ENCODE measurements around the gene TCTN1.

DNA sequence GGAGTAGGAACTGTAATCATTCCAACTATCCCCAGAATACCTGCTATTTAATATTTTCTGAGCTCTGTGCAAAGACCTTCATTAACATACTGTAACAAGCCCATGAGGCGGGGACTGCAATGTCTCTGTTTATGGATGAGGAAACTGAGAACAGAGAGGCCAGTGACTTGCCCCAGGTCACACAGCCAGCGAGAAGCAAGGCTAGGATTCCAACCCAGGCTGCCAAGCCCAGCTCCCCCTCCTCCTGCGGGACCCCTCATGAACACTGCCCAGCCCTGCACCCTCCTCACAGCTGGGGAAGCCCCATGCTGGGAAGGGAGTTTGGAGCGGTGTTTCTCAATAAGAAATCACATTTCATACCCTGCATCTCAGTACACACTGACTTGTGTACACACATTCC, 64.1 kb downstream of the TCTN1 start:
- TF ChIP-seq, protein P1, sequence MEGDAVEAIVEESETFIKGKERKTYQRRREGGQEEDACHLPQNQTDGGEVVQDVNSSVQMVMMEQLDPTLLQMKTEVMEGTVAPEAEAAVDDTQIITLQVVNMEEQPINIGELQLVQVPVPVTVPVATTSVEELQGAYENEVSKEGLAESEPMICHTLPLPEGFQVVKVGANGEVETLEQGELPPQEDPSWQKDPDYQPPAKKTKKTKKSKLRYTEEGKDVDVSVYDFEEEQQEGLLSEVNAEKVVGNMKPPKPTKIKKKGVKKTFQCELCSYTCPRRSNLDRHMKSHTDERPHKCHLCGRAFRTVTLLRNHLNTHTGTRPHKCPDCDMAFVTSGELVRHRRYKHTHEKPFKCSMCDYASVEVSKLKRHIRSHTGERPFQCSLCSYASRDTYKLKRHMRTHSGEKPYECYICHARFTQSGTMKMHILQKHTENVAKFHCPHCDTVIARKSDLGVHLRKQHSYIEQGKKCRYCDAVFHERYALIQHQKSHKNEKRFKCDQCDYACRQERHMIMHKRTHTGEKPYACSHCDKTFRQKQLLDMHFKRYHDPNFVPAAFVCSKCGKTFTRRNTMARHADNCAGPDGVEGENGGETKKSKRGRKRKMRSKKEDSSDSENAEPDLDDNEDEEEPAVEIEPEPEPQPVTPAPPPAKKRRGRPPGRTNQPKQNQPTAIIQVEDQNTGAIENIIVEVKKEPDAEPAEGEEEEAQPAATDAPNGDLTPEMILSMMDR (conservative IDR thresholded peaks at IDR 0.05), result no peak
- TF ChIP-seq ZFX (IDR thresholded peaks at IDR 0.05), result no peak
